ENCODE data around the gene HAPSTR1. TPM values are rescaled to one million over a fixed set of nuclear protein-coding genes. Genes with fewer than 3 reads are reported as not detected.

The HAPSTR1 gene
- polyA plus RNA-seq, 3 donors: 7.2 to 58.9 (median 11.1) TPM

- peaks cover 0 to 5% (median 0%) of the 10 kb centered on the region in 3 donors for H3K27me3 Mint-ChIP-seq (ENCODE audit: low read depth in 3 of 3)
- WGBS (ENCODE audit: insufficient coverage): no CpG with 5 or more reads among the region's 4 CpGs
- no peak overlapping the region for H3K9ac ChIP-seq (ENCODE audit: insufficient read depth, low read length, poor library complexity, severe bottlenecking)
- no peak for DNase-seq
- no peaks in the 10 kb centered on the region for H3K36me3 ChIP-seq (replicated peaks in 1 of 2; ENCODE audit: control insufficient read depth in 1 of 2, insufficient read depth in 2 of 2, low read length in 2 of 2)
- H3K27me3 ChIP-seq (ENCODE audit: control insufficient read depth in 2 of 2, insufficient read depth in 2 of 2, low read length in 2 of 2): no peaks in the 10 kb centered on the region
- no peak overlapping the region for H3K4me3 Mint-ChIP-seq
- intact Hi-C loops (cut with micrococcal nuclease): no loop called here
- H3K36me3 Mint-ChIP-seq: peaks cover 5 to 6% of the 10 kb centered on the region in 2 donors
- peaks cover 36% of the 10 kb centered on the region for H3K4me1 Mint-ChIP-seq
- H3K4me1 ChIP-seq (ENCODE audit: control insufficient read depth in 1 of 2, insufficient read depth in 2 of 2, low read length in 2 of 2): peaks cover 44 to 48% of the 10 kb centered on the region in 2 donors
- no peak overlapping the region for H3K4me2 ChIP-seq (replicated peaks; ENCODE audit: extremely low read depth, low read length, poor library complexity, severe bottlenecking)
- no peak overlapping the region for H3K4me3 ChIP-seq (replicated peaks in 1 of 3; ENCODE audit: low read depth in 2 of 3, low read length in 3 of 3)
- H3K9me3 ChIP-seq (replicated peaks in 1 of 2; ENCODE audit: control insufficient read depth in 1 of 2, insufficient read depth in 1 of 2, low read length in 2 of 2): no peaks in the 10 kb centered on the region
- H4K20me1 ChIP-seq (ENCODE audit: insufficient read depth, low read length): no peaks in the 10 kb centered on the region
- H3K79me2 ChIP-seq (ENCODE audit: insufficient read depth, low read length): peaks cover 4% of the 10 kb centered on the region
- H3K27ac ChIP-seq (ENCODE audit: low read depth in 1 of 2, low read length in 2 of 2): no peak overlapping the region
- no peak overlapping the region for H2AFZ ChIP-seq (ENCODE audit: insufficient read depth, low read depth, low read length, poor library complexity, severe bottlenecking)
- H3K27ac Mint-ChIP-seq: peak overlapping the region in 3 of 7 donors; percentile 66 to 88 (median 74)
- H3K9me3 Mint-ChIP-seq: peaks cover 0 to 8% (median 4%) of the 10 kb centered on the region in 7 donors
- no peak for TF ChIP-seq CTCF (IDR thresholded peaks at IDR 0.05)
Observed at GRCh38 chr16:9079430-9079812, 12.0 kb upstream of the HAPSTR1 start.

GRCh38 chr16:9081158-9081557 is 10.3 kb upstream of the HAPSTR1 start:
- peak overlapping the region; percentile 77 to 93 (median 87) for H3K27ac Mint-ChIP-seq
- no peak overlapping the region for H3K9ac ChIP-seq (ENCODE audit: insufficient read depth, low read length, poor library complexity, severe bottlenecking)
- H3K9me3 Mint-ChIP-seq: peaks cover 0 to 8% (median 4%) of the 10 kb centered on the region in 7 donors
- H3K27ac ChIP-seq (ENCODE audit: low read depth in 1 of 2, low read length in 2 of 2): peak overlapping the region; percentile 43 to 68
- H3K4me1 ChIP-seq (ENCODE audit: control insufficient read depth in 1 of 2, insufficient read depth in 2 of 2, low read length in 2 of 2): peaks cover 44 to 48% of the 10 kb centered on the region in 2 donors
- no peak overlapping the region for H3K4me3 ChIP-seq (replicated peaks in 1 of 3; ENCODE audit: low read depth in 2 of 3, low read length in 3 of 3)
- no peak for TF ChIP-seq CTCF (IDR thresholded peaks at IDR 0.05)
- H3K9me3 ChIP-seq (replicated peaks in 1 of 2; ENCODE audit: control insufficient read depth in 1 of 2, insufficient read depth in 1 of 2, low read length in 2 of 2): no peaks in the 10 kb centered on the region
- peaks cover 36% of the 10 kb centered on the region for H3K4me1 Mint-ChIP-seq
- H3K4me2 ChIP-seq (replicated peaks; ENCODE audit: extremely low read depth, low read length, poor library complexity, severe bottlenecking): peak overlapping the region; percentile 11
- peaks cover 5 to 6% of the 10 kb centered on the region in 2 donors for H3K36me3 Mint-ChIP-seq
- WGBS (ENCODE audit: insufficient coverage): no CpG with 5 or more reads among the region's 1 CpG
- no peak overlapping the region for H3K4me3 Mint-ChIP-seq
- no peaks in the 10 kb centered on the region for H3K36me3 ChIP-seq (replicated peaks in 1 of 2; ENCODE audit: control insufficient read depth in 1 of 2, insufficient read depth in 2 of 2, low read length in 2 of 2)
- peak overlapping the region; percentile 68 for H2AFZ ChIP-seq (ENCODE audit: insufficient read depth, low read depth, low read length, poor library complexity, severe bottlenecking)
- H3K27me3 ChIP-seq (ENCODE audit: control insufficient read depth in 2 of 2, insufficient read depth in 2 of 2, low read length in 2 of 2): no peaks in the 10 kb centered on the region
- peaks cover 0 to 5% (median under 1%) of the 10 kb centered on the region in 3 donors for H3K27me3 Mint-ChIP-seq (ENCODE audit: low read depth in 3 of 3)
- intact Hi-C loops (cut with micrococcal nuclease): no loop called here
- H4K20me1 ChIP-seq (ENCODE audit: insufficient read depth, low read length): no peaks in the 10 kb centered on the region
- peak in 2 of 3 donors; percentile 41 to 50 for DNase-seq
- peaks cover 4% of the 10 kb centered on the region for H3K79me2 ChIP-seq (ENCODE audit: insufficient read depth, low read length)

Measured in CD14-positive monocyte (primary cell).